ENCODE measurements around the gene BDNF.

- TF ChIP-seq, protein P1, sequence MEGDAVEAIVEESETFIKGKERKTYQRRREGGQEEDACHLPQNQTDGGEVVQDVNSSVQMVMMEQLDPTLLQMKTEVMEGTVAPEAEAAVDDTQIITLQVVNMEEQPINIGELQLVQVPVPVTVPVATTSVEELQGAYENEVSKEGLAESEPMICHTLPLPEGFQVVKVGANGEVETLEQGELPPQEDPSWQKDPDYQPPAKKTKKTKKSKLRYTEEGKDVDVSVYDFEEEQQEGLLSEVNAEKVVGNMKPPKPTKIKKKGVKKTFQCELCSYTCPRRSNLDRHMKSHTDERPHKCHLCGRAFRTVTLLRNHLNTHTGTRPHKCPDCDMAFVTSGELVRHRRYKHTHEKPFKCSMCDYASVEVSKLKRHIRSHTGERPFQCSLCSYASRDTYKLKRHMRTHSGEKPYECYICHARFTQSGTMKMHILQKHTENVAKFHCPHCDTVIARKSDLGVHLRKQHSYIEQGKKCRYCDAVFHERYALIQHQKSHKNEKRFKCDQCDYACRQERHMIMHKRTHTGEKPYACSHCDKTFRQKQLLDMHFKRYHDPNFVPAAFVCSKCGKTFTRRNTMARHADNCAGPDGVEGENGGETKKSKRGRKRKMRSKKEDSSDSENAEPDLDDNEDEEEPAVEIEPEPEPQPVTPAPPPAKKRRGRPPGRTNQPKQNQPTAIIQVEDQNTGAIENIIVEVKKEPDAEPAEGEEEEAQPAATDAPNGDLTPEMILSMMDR (conservative IDR thresholded peaks at IDR 0.05; ENCODE audit: low read length): peak; percentile 80
- no peak for TF ChIP-seq EZH2phosphoT487 (IDR thresholded peaks at IDR 0.05; ENCODE audit: borderline replicate concordance, low read depth, low read length)
Observed at GRCh38 chr11:27698872-27699241, 1.4 kb downstream of the BDNF start.

Data from OCI-LY7 (cell line).